ENCODE measurements around the gene RAP1GAP2.
A peak's percentile ranks its signal among the peaks of the same experiment; 100 is the strongest.
"Not testable (repeated sequence)": the region's sequence is repeated elsewhere in the genome, so short reads cannot be mapped to it uniquely, and the experiment has no call there.

The RAP1GAP2 gene

GRCh38 chr17:2796164-2797125 lies at the start of gene RAP1GAP2:
Gene RAP1GAP2, plus strand, starts transcription at chr17:2796438. Its CDS starts 90 bp downstream, at chr17:2796528.
- DNase-seq = peak in 1 of 2 donors; percentile 33

- DNase-seq = no peak
Observed at GRCh38 chr17:2749058-2749783, 47.0 kb upstream of the RAP1GAP2 start, which contains the start of gene CCDC92B. Gene CCDC92B, minus strand, starts transcription at chr17:2749652. Its CDS starts 14,507 bp downstream, at chr17:2735145.

- DNase-seq = peak in 1 of 2 donors; percentile 55
Observed at GRCh38 chr17:2749784-2750181, 46.5 kb upstream of the RAP1GAP2 start.

DNA sequence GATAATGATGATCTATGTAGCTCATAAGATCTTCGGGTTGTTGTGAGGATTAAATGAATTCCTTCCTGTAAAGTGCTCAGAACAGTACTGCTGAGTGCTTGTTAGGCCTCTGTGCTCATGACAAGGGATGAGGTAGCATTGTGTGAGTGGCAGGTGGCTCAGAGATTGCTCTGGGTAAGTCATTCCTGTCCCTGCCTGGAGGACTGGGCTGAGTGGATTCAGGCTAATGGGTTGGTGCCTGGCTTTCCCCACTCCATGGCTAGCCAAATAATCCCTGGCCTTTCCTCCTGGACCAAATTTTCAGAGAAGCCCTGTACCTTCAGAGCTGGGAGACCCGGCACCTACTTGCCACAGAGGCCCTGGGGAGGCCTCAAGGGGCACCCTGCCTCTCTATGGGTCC lies 45.5 kb upstream of the RAP1GAP2 start:
- DNase-seq = no peak

GRCh38 chr17:2751491-2751890 lies 44.7 kb upstream of the RAP1GAP2 start:
- no peak for DNase-seq

DNA sequence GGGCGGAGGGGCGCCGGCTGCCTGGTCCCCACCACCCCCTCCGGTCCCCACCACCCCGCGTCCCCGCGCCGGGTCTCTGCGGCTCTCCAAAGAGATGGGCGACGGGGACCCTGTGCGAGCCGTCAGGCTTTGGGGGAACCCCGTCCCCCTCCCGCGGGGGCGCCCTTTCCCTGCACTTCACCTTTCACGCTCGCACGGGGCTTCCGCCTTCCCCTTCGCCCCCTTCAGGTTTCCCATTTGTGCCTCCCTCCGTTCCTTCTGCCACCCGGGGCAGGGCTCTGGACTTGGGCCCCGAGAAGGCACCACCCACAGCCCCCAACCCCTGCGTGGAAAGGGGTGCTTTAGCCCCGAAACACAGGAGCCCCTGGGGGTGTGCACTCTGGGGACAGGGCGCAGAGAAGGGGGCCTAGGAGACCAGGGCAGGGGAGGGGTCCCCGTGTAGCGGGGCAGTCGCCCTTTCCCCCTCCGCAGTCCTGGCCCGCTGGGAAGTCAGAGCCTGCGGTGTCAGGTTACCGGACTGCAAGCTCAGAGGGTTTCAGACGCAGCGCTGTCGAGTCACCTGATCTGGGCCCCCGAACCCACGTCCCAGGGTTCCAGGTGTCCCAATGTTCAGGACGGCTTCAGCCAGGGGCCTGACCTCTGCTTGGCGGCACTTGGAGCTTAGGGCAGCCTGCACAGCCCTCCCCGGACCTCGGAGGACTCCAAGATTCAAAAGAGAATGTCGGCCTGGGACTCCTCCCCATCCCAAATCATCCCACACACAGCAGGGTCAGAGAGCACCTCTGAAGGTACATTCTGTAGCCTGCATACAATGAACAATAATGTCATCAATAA lies 40.1 kb upstream of the RAP1GAP2 start:
- DNase-seq = no peak

- no peak for DNase-seq
Observed at GRCh38 chr17:2758870-2759269, 37.4 kb upstream of the RAP1GAP2 start.

- DNase-seq = no peak
Observed at GRCh38 chr17:2770129-2770528, 26.1 kb upstream of the RAP1GAP2 start.

- no peak for DNase-seq
Observed at GRCh38 chr17:2775206-2775605, 21.0 kb upstream of the RAP1GAP2 start.

GRCh38 chr17:2776589-2777241 lies 19.5 kb upstream of the RAP1GAP2 start:
- no peak for DNase-seq

- DNase-seq = no peak
Observed at GRCh38 chr17:2777242-2777867, 18.9 kb upstream of the RAP1GAP2 start.

GRCh38 chr17:2778489-2778888 lies 17.7 kb upstream of the RAP1GAP2 start:
- no peak for DNase-seq

GRCh38 chr17:2779545-2779944 lies 16.7 kb upstream of the RAP1GAP2 start:
- DNase-seq = no peak

DNA sequence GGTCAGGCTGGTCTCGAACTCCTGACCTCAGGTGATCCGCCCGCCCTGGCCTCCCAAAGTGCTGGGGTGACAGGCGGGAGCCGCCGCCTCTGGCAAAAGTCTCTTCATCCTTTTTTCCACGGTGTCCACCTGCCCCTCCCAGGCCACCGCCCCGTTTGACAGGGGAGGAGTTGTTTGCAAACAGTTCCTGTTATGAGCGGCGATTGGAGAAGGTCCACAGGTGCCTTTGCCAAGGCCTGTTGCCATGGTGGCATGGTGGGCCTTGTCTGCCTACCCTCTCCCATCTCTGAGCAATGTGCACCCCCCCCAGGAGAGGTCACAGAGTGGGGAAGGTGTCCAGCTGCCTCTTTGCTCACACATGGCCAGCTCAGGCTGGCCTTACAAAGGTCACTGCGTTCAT lies 16.0 kb upstream of the RAP1GAP2 start:
- DNase-seq = no peak

DNA sequence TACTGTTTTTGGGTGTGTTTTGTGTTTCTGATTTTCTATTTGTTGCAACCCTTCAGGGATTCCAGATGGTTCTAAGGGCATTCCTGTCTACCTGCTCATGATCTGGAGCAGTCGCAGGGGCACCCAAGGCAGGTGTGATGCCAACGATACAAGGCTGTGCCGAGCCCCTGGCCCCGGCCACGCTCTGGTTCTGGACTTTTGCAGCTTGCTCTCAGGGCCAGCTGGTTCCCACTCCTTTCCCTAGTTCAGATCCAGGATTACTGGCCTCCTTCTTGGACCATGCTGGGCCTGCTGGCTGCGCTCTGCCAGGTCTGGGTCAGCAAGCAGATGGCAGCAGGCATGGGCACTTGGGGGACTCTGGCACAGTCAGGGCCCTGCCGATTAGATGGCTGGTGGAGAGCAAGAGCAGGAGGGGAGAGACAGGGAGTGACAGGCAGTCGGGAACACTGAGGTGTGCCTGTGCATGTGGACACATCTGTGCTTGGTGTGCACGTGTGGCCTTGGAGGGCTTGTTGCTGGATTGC lies 15.2 kb upstream of the RAP1GAP2 start:
- no peak for DNase-seq

DNA sequence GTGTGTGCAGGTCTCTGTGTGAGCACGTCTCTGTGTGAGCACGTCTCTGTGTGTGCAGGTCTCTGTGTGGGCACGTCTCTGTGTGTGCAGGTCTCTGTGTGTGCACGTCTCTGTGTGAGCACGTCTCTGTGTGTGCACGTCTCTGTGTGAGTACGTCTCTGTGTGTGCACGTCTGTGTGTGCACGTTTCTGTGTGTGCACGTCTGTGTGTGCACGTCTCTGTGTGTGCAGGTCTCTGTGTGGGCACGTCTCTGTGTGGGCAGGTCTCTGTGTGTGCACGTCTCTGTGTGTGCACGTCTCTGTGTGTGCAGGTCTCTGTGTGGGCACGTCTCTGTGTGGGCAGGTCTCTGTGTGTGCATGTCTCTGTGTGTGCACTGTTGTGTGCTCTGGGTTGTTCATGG lies 14.6 kb upstream of the RAP1GAP2 start:
- DNase-seq = not testable (repeated sequence)

GRCh38 chr17:2782055-2782454 lies 14.2 kb upstream of the RAP1GAP2 start:
- DNase-seq = no peak

- no peak for DNase-seq
Observed at GRCh38 chr17:2783310-2784030, 12.8 kb upstream of the RAP1GAP2 start.

- no peak for DNase-seq
Observed at GRCh38 chr17:2784864-2785263, 11.4 kb upstream of the RAP1GAP2 start.

DNA sequence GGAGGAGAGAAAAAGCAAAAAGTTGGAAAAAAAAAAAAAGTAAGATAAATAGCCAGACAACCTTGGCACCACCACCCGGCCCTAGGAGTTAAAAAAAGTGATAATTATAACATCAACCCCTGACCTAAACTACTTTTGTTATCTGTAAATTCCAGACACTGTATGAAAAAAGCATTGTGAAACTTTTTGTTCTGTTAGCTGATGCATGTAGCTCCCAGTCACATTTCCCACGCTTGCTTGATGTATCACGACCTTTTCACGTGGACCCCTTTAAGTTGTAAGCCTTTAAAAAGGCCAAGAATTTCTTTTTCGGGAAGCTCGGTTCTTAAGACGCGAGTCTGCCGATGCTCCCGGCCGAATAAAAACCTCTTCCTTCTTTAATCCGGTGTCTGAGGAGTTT lies 10.9 kb upstream of the RAP1GAP2 start:
- not testable (repeated sequence) for DNase-seq

Measured in hippocampal formation (tissue), 2 donors.